Measurements from ENCODE around the gene CYBA.

DNA sequence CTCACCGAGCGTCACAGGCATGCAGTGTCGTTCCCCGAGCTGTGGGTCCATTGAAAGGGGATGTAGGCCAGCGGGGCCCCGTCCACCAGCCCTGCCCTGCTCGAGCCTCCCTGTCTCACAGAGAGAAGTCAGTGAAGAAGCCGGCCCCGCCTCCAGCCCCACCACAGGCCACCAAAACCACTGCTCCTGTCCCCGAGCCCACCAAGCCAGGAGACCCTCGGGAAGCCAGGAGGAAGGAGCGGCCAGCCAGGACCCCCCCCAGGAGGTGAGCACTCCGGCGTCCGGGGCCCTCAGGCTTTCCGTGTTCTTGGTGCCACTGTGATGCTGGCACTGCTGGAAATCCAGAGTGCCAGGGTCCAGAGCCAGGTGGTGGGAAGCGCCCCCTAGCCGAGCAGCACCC is 26.4 kb downstream of the CYBA start:
- no peak for TF ChIP-seq CTCF (IDR thresholded peaks at IDR 0.05; ENCODE audit: insufficient read depth, low read length)
- no peak for TF ChIP-seq GABPA (IDR thresholded peaks at IDR 0.05; ENCODE audit: low read depth)
- TF ChIP-seq, protein P1, sequence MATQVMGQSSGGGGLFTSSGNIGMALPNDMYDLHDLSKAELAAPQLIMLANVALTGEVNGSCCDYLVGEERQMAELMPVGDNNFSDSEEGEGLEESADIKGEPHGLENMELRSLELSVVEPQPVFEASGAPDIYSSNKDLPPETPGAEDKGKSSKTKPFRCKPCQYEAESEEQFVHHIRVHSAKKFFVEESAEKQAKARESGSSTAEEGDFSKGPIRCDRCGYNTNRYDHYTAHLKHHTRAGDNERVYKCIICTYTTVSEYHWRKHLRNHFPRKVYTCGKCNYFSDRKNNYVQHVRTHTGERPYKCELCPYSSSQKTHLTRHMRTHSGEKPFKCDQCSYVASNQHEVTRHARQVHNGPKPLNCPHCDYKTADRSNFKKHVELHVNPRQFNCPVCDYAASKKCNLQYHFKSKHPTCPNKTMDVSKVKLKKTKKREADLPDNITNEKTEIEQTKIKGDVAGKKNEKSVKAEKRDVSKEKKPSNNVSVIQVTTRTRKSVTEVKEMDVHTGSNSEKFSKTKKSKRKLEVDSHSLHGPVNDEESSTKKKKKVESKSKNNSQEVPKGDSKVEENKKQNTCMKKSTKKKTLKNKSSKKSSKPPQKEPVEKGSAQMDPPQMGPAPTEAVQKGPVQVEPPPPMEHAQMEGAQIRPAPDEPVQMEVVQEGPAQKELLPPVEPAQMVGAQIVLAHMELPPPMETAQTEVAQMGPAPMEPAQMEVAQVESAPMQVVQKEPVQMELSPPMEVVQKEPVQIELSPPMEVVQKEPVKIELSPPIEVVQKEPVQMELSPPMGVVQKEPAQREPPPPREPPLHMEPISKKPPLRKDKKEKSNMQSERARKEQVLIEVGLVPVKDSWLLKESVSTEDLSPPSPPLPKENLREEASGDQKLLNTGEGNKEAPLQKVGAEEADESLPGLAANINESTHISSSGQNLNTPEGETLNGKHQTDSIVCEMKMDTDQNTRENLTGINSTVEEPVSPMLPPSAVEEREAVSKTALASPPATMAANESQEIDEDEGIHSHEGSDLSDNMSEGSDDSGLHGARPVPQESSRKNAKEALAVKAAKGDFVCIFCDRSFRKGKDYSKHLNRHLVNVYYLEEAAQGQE (IDR thresholded peaks at IDR 0.05; ENCODE audit: insufficient replicate concordance, low read depth): no peak
- TF ChIP-seq POLR2AphosphoS5 (IDR thresholded peaks at IDR 0.05; ENCODE audit: low read depth): no peak
- no peak for TF ChIP-seq SPI1 (IDR thresholded peaks at IDR 0.05; ENCODE audit: borderline replicate concordance, low read depth)

Measured in HL-60 (cell line).